Activated CD8-positive, alpha-beta T cell treated with anti-CD3 and anti-CD28 coated beads for 36 hours (primary cell): ENCODE results near the gene GALNTL6. TPM values are rescaled to one million over a fixed set of nuclear protein-coding genes. Genes with fewer than 3 reads are reported as not detected.

Source experiments
- ATAC-seq: fragments of 200-7000 bp; cut with Tn5 transposase; one replicate; pipeline ENCODE4 v1.10.0; 2021; ENCODE audit warnings: mild to moderate bottlenecking, moderate library complexity
- CTCF ChIA-PET: fragments of 350-600 bp; sonication (Branson Sonifier 250); formaldehyde crosslinking; loops from one replicate; lab custom pipeline; 2021; ENCODE audit warnings: antibody characterized with exemption; lab: Charles Lee
- POLR2A ChIA-PET: fragments of 350-600 bp; sonication (Branson Sonifier 250); formaldehyde crosslinking; loops from one replicate; lab custom pipeline; 2021; ENCODE audit warnings: antibody characterized with exemption; lab: Charles Lee
- DNase-seq: peaks from one replicate; pipeline ENCODE4 v3.0.0-alpha.2; 2020
- H3K27ac Mint-ChIP-seq: one replicate; pipeline ENCODE4 v1.8.0; 2021; ENCODE audit warnings: mild to moderate bottlenecking, mixed read lengths
- H3K27me3 Mint-ChIP-seq: one replicate; pipeline ENCODE4 v1.8.0; 2021; ENCODE audit warnings: mixed read lengths
- H3K36me3 Mint-ChIP-seq: one replicate; pipeline ENCODE4 v1.8.0; 2021; ENCODE audit warnings: low read depth, mixed read lengths
- H3K4me1 Mint-ChIP-seq: one replicate; pipeline ENCODE4 v1.8.0; 2021; ENCODE audit warnings: low read depth, mixed read lengths
- H3K4me3 Mint-ChIP-seq: one replicate; pipeline ENCODE4 v1.8.0; 2021; ENCODE audit warnings: mild to moderate bottlenecking, moderate library complexity, mixed read lengths
- H3K9me3 Mint-ChIP-seq: one replicate; pipeline ENCODE4 v1.8.0; 2021; ENCODE audit warnings: mixed read lengths
- intact Hi-C: fragments of 100-400 bp; cut with micrococcal nuclease; formaldehyde crosslinking; loops from one replicate; pipeline ENCODE4 v1.10.0; 2022
- total RNA-seq, 2 experiments: library from RNA; stranded (reverse); gene quantifications; one replicate each; pipeline ENCODE4 v1.2.3, GENCODE V29; 2021
- TF ChIP-seq, protein P1 (sequence below): fragments of 200-600 bp; IDR thresholded peaks from one replicate; pipeline ENCODE4 v1.8.0; 2022; ENCODE audit warnings: antibody characterized with exemption, mild to moderate bottlenecking

GALNTL6 gene
- total RNA-seq, 2 experiments from 2014 or later: not detected

DNA sequence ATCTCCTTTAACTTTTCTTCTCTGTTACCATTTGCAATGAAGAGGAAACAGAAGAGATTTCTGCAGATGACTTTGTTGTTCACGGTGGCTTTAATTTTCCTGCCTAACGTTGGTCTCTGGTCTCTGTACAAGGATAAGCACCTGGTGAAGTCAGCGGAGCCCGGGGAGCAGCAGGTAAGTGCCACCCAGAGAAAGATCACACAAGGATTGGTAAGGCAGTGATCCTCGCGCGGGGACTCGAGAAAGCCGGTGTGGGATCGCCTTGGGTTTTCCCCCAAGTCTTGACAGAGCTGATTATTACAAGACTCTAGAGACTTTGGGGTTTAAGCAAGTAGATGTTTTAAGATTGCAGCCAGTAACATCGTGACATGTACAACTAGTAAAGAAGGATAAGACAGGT lies 1.3 kb downstream of the GALNTL6 start:
- TF ChIP-seq, protein P1, sequence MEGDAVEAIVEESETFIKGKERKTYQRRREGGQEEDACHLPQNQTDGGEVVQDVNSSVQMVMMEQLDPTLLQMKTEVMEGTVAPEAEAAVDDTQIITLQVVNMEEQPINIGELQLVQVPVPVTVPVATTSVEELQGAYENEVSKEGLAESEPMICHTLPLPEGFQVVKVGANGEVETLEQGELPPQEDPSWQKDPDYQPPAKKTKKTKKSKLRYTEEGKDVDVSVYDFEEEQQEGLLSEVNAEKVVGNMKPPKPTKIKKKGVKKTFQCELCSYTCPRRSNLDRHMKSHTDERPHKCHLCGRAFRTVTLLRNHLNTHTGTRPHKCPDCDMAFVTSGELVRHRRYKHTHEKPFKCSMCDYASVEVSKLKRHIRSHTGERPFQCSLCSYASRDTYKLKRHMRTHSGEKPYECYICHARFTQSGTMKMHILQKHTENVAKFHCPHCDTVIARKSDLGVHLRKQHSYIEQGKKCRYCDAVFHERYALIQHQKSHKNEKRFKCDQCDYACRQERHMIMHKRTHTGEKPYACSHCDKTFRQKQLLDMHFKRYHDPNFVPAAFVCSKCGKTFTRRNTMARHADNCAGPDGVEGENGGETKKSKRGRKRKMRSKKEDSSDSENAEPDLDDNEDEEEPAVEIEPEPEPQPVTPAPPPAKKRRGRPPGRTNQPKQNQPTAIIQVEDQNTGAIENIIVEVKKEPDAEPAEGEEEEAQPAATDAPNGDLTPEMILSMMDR: no peak
- ChIA-PET POLR2A (no interaction called here), CTCF (no interaction called here)
- peaks cover 4% of the 10 kb centered on the region for H3K36me3 Mint-ChIP-seq
- ATAC-seq (no peak), DNase-seq (no peak)
- no peaks in the 10 kb centered on the region for H3K9me3 Mint-ChIP-seq
- peaks cover 15% of the 10 kb centered on the region for H3K27me3 Mint-ChIP-seq
- no peak overlapping the region for H3K4me3 Mint-ChIP-seq
- no peaks in the 10 kb centered on the region for H3K4me1 Mint-ChIP-seq
- H3K27ac Mint-ChIP-seq: no peak overlapping the region
- intact Hi-C loops: no loop called here

DNA sequence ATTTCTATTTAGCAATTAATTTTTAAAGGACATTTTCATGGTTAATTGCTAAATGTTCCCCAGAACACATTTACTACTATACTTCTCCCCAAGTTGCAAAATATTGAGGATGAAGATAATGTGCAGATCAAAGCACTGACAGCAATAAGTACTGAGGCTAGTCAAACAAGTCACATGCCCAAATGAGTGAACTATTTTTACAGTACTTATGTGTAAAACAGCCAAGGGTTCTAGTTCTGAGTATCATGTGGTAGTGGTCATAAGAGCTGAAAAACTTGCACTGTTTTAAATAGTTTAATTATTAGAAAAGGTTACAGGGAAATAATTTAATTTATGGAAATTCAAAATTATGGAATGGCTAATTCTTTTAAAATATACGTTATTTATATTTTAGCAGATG lies 3.8 kb downstream of the GALNTL6 start:
- Mint-ChIP-seq H3K4me1 (no peaks in the 10 kb centered on the region), H3K27me3 (peaks cover 14% of the 10 kb centered on the region), H3K36me3 (peaks cover 4% of the 10 kb centered on the region), H3K27ac (no peak overlapping the region), H3K4me3 (no peak overlapping the region), H3K9me3 (no peaks in the 10 kb centered on the region)
- ChIA-PET POLR2A (no interaction called here), CTCF (no interaction called here)
- ATAC-seq (no peak), DNase-seq (no peak)
- intact Hi-C loops: no loop called here
- TF ChIP-seq, protein P1: no peak

- TF ChIP-seq, protein P1: no peak
- ChIA-PET CTCF (no interaction called here), POLR2A (interaction anchor here (1.0 kb wide), 1 partner anchor 14 kb away, joined by 3 read pairs; no protein-coding TSS in a partner anchor)
- Mint-ChIP-seq H3K4me1 (no peaks in the 10 kb centered on the region), H3K27me3 (no peaks in the 10 kb centered on the region), H3K27ac (no peak overlapping the region), H3K9me3 (peaks cover 3% of the 10 kb centered on the region), H3K4me3 (no peak overlapping the region), H3K36me3 (no peaks in the 10 kb centered on the region)
- ATAC-seq (no peak), DNase-seq (no peak)
- intact Hi-C loops: no loop called here
These were observed 21.4 kb downstream of the GALNTL6 start for GRCh38 chr4:171834640-171835039.

- intact Hi-C loops: no loop called here
- Mint-ChIP-seq H3K9me3 (peaks cover 2% of the 10 kb centered on the region), H3K4me1 (no peaks in the 10 kb centered on the region), H3K27ac (no peak overlapping the region), H3K4me3 (no peak overlapping the region), H3K36me3 (no peaks in the 10 kb centered on the region), H3K27me3 (no peaks in the 10 kb centered on the region)
- DNase-seq: no peak
- TF ChIP-seq, protein P1: no peak
- CTCF ChIA-PET: no interaction called here
- POLR2A ChIA-PET: no interaction called here
- ATAC-seq: no peak
These were observed 30.3 kb downstream of the GALNTL6 start for GRCh38 chr4:171843456-171843855.

GRCh38 chr4:171846232-171846631 lies 33.0 kb downstream of the GALNTL6 start:
- no peaks in the 10 kb centered on the region for H3K36me3 Mint-ChIP-seq
- H3K4me1 Mint-ChIP-seq: no peaks in the 10 kb centered on the region
- H3K4me3 Mint-ChIP-seq: no peak overlapping the region
- TF ChIP-seq, protein P1: no peak
- no peaks in the 10 kb centered on the region for H3K9me3 Mint-ChIP-seq
- no peak overlapping the region for H3K27ac Mint-ChIP-seq
- no peak for ATAC-seq
- intact Hi-C loops: no loop called here
- no peaks in the 10 kb centered on the region for H3K27me3 Mint-ChIP-seq
- CTCF ChIA-PET: no interaction called here
- POLR2A ChIA-PET: no interaction called here
- peak; percentile 20 for DNase-seq
